B cell (primary cell): ENCODE data around the gene C10orf143. TPM values are rescaled to one million over a fixed set of nuclear protein-coding genes. Genes with fewer than 3 reads are reported as not detected.

Experiments
- ATAC-seq: fragments of 200-7000 bp; cut with Tn5 transposase; one replicate; pipeline ENCODE4 v1.10.0; 2021; ENCODE audit warnings: low read depth, mild to moderate bottlenecking, moderate number of reproducible peaks, moderate library complexity
- CTCF ChIA-PET: fragments of 350-600 bp; sonication (Branson Sonifier 250); formaldehyde crosslinking; loops from one replicate; lab custom pipeline; 2021; ENCODE audit warnings: antibody characterized with exemption, inconsistent platforms; lab: Charles Lee
- POLR2A ChIA-PET: fragments of 350-600 bp; sonication (Branson Sonifier 250); formaldehyde crosslinking; loops from one replicate; lab custom pipeline; 2021; ENCODE audit warnings: antibody characterized with exemption; lab: Charles Lee
- DNase-seq: peaks from one replicate; pipeline ENCODE4 v3.0.0; 2013
- H2AFZ ChIP-seq: 2 replicates; pipeline ENCODE4 v1.6.1; 2012; ENCODE audit warnings: mild to moderate bottlenecking, low read depth, low read length; ENCODE audit not compliant: insufficient read depth, poor library complexity, severe bottlenecking
- H3K27ac ChIP-seq, 2 donors: 1 replicate in 1 of 2; 2 replicates in 1 of 2; pipeline ENCODE4 v1.5.1; 2012 to 2013; ENCODE audit warnings: low read length in 2 of 2, mild to moderate bottlenecking in 2 of 2, moderate library complexity in 1 of 2
- H3K27me3 ChIP-seq, 4 experiments: fragments of 200-600 bp in 1 of 4; sonication (generic) in 1 of 4; replicated peaks in 1 of 4; 1 replicate in 2 of 4; 2 replicates in 2 of 4; pipeline versions ENCODE4 v1.6.1 to v1.7.0; 2013 to 2016; ENCODE audit warnings: low read length in 3 of 4, mild to moderate bottlenecking in 2 of 4, mixed read lengths in 1 of 4, moderate library complexity in 1 of 4; ENCODE audit not compliant: insufficient read depth in 4 of 4, control insufficient read depth in 3 of 4; ENCODE audit errors: control extremely low read depth in 1 of 4
- H3K36me3 ChIP-seq, 2 experiments: replicated peaks in 1 of 2; 1 replicate in 1 of 2; 2 replicates in 1 of 2; pipeline versions ENCODE4 v1.6.1 to v1.7.1; 2013; ENCODE audit warnings: low read length in 1 of 2; ENCODE audit not compliant: insufficient read depth in 2 of 2, control insufficient read depth in 1 of 2; ENCODE audit errors: control extremely low read depth in 1 of 2, extremely low read depth in 1 of 2
- H3K4me1 ChIP-seq, 2 donors: fragments of 200-600 bp in 1 of 2; sonication (generic) in 1 of 2; 1 replicate in 1 of 2; 2 replicates in 1 of 2; pipeline versions ENCODE4 v1.5.1 to v1.6.1; 2013 to 2017; ENCODE audit warnings: low read length in 2 of 2; ENCODE audit not compliant: control insufficient read depth in 2 of 2, insufficient read depth in 2 of 2
- H3K4me2 ChIP-seq: replicated peaks from 2 replicates; pipeline ENCODE3; 2012; ENCODE audit warnings: mild to moderate bottlenecking, low read depth, low read length; ENCODE audit not compliant: poor library complexity, severe bottlenecking
- H3K4me3 ChIP-seq, 5 experiments: fragments of 200-600 bp in 1 of 5; sonication (generic) in 1 of 5; 1 replicate in 3 of 5; 2 replicates in 2 of 5; pipeline versions ENCODE4 v1.5.1 to v1.7.0; 2011 to 2016; ENCODE audit warnings: low read length in 4 of 5, mild to moderate bottlenecking in 4 of 5, low read depth in 2 of 5, control low read depth in 1 of 5, moderate library complexity in 1 of 5; ENCODE audit not compliant: insufficient read depth in 1 of 5; ENCODE audit errors: control extremely low read depth in 1 of 5, extremely low read depth in 1 of 5
- H3K79me2 ChIP-seq: fragments of 200-600 bp; sonication (generic); one replicate; pipeline ENCODE4 v1.6.0; 2016; ENCODE audit warnings: low read length; ENCODE audit not compliant: control insufficient read depth, insufficient read depth
- H3K9ac ChIP-seq: fragments of 200-600 bp; sonication (generic); 2 replicates; pipeline ENCODE4 v1.6.1; 2017; ENCODE audit warnings: mild to moderate bottlenecking, low read length, moderate library complexity
- H3K9me3 ChIP-seq, 3 donors: one replicate each; pipeline versions ENCODE4 v1.6.1 to v1.7.1; 2013; ENCODE audit warnings: low read length in 2 of 3; ENCODE audit not compliant: control insufficient read depth in 2 of 3, insufficient read depth in 1 of 3; ENCODE audit errors: control extremely low read depth in 1 of 3
- H4K20me1 ChIP-seq: 2 replicates; pipeline ENCODE4 v1.6.0; 2012; ENCODE audit warnings: mild to moderate bottlenecking, low read length; ENCODE audit not compliant: insufficient read depth, control insufficient read depth, poor library complexity, severe bottlenecking
- H3K27ac Mint-ChIP-seq: one replicate; pipeline ENCODE4 v1.8.0; 2021; ENCODE audit warnings: mixed read lengths
- H3K27me3 Mint-ChIP-seq: one replicate; pipeline ENCODE4 v1.8.0; 2021; ENCODE audit warnings: mixed read lengths
- H3K4me1 Mint-ChIP-seq: one replicate; pipeline ENCODE4 v1.8.0; 2021; ENCODE audit warnings: mixed read lengths
- H3K4me3 Mint-ChIP-seq: one replicate; pipeline ENCODE4 v1.8.0; 2021; ENCODE audit warnings: mixed read lengths
- H3K9me3 Mint-ChIP-seq: one replicate; pipeline ENCODE4 v1.8.0; 2022; ENCODE audit warnings: mixed read lengths; ENCODE audit not compliant: insufficient read depth
- EZH2 ChIP-seq: IDR thresholded peaks from 2 replicates; pipeline ENCODE4 v1.6.1; 2012; ENCODE audit warnings: borderline replicate concordance, low read depth, mild to moderate bottlenecking, moderate library complexity, low read length; ENCODE audit not compliant: insufficient read depth, poor library complexity, severe bottlenecking
- WGBS: methylation state at CpG from one replicate; pipeline ENCODE4 v1.1.5; 2013; ENCODE audit warnings: missing lambda C conversion rate; ENCODE audit not compliant: insufficient coverage; 5-methylcytosine and 5-hydroxymethylcytosine counted together
- intact Hi-C: fragments of 100-400 bp; cut with micrococcal nuclease; formaldehyde crosslinking; loops from one replicate; pipeline ENCODE4 v1.10.0; 2022
- polyA plus RNA-seq: library from polyadenylated mRNA; depleted of rRNA; stranded (reverse); fragments of >200 nt; gene quantifications from 2 replicates; pipeline ENCODE4 v1.2.3, GENCODE V29; 2012
- total RNA-seq, 2 donors: library from RNA; stranded (reverse); fragments of 120-200 nt in 1 of 2; gene quantifications; 1 replicate in 1 of 2; 2 replicates in 1 of 2; pipeline versions ENCODE4 v1.2.3 to v1.2.4, GENCODE V29; 2013 to 2022
- TF ChIP-seq, protein P1 (sequence below): fragments of 200-600 bp; IDR thresholded peaks from one replicate; pipeline ENCODE4 v1.8.0; 2022; ENCODE audit warnings: antibody characterized with exemption, mild to moderate bottlenecking

Gene C10orf143
- total and polyA plus RNA-seq, 2 donors (not counting 1 experiment from before 2014, with no cell fraction given), result 9.1 to 12.8 TPM

- Mint-ChIP-seq H3K4me1 (no peaks in the 10 kb centered on the region), H3K9me3 (peaks cover 3% of the 10 kb centered on the region), H3K27ac (no peak overlapping the region), H3K4me3 (no peak overlapping the region), H3K27me3 (peaks cover 6% of the 10 kb centered on the region)
- Histone ChIP-seq H3K9ac (no peak overlapping the region), H3K27me3 (peaks cover 0 to 1% (median 0%) of the 10 kb centered on the region in 4 experiments), H3K27ac (no peak overlapping the region), H3K9me3 (peaks cover 0 to 19% (median 0%) of the 10 kb centered on the region in 3 donors), H3K4me3 (no peak overlapping the region), H3K79me2 (no peaks in the 10 kb centered on the region), H3K4me2 (no peak overlapping the region), H3K36me3 (no peaks in the 10 kb centered on the region), H3K4me1 (no peaks in the 10 kb centered on the region), H2AFZ (no peak overlapping the region), H4K20me1 (no peaks in the 10 kb centered on the region)
- DNase-seq (no peak), ATAC-seq (no peak)
- ChIA-PET POLR2A (no interaction called here), CTCF (no interaction called here)
- intact Hi-C loops, result no loop called here
- TF ChIP-seq, protein P1, sequence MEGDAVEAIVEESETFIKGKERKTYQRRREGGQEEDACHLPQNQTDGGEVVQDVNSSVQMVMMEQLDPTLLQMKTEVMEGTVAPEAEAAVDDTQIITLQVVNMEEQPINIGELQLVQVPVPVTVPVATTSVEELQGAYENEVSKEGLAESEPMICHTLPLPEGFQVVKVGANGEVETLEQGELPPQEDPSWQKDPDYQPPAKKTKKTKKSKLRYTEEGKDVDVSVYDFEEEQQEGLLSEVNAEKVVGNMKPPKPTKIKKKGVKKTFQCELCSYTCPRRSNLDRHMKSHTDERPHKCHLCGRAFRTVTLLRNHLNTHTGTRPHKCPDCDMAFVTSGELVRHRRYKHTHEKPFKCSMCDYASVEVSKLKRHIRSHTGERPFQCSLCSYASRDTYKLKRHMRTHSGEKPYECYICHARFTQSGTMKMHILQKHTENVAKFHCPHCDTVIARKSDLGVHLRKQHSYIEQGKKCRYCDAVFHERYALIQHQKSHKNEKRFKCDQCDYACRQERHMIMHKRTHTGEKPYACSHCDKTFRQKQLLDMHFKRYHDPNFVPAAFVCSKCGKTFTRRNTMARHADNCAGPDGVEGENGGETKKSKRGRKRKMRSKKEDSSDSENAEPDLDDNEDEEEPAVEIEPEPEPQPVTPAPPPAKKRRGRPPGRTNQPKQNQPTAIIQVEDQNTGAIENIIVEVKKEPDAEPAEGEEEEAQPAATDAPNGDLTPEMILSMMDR, result no peak
- no peak for TF ChIP-seq EZH2
- WGBS, result 94% methylated on average over 12 of the region's 12 CpGs
Measured at GRCh38 chr10:130049987-130050386, 60.6 kb downstream of the C10orf143 start.

DNA sequence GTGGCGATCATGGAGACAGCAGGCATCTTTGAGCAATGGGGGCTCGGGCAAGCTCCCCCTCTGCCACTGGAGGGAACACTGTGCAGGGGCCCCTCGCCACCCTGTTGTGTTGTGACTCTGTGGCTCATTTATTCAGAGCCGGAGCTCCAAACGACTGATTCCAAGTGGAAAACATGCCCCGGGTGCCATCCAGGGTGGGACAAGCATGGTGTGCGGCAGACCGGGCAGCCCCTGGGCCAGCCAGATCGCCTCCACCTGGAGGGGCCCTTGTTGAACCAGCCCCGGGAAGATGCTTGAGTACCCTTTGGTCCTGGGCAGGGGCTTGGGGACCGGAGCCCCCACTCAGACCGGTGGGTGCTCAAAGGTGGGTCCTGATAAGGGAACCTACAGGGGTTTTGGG is 61.4 kb downstream of the C10orf143 start:
- no peaks in the 10 kb centered on the region for H3K79me2 ChIP-seq
- DNase-seq (no peak), ATAC-seq (no peak)
- intact Hi-C loops, result no loop called here
- no peaks in the 10 kb centered on the region for H3K36me3 ChIP-seq
- ChIA-PET CTCF (no interaction called here), POLR2A (no interaction called here)
- peaks cover 0 to 4% (median 0%) of the 10 kb centered on the region in 4 experiments for H3K27me3 ChIP-seq
- Mint-ChIP-seq H3K27me3 (peaks cover 9% of the 10 kb centered on the region), H3K4me1 (no peaks in the 10 kb centered on the region), H3K4me3 (no peak overlapping the region), H3K27ac (no peak overlapping the region), H3K9me3 (peaks cover 3% of the 10 kb centered on the region)
- no peak overlapping the region for H3K4me3 ChIP-seq
- H3K9me3 ChIP-seq, result peaks cover 0 to 19% (median 0%) of the 10 kb centered on the region in 3 donors
- H4K20me1 ChIP-seq, result no peaks in the 10 kb centered on the region
- no peak overlapping the region for H3K27ac ChIP-seq
- H3K4me2 ChIP-seq, result no peak overlapping the region
- no peak overlapping the region for H2AFZ ChIP-seq
- H3K9ac ChIP-seq, result no peak overlapping the region
- WGBS, result 90% methylated on average over 12 of the region's 12 CpGs
- no peak for TF ChIP-seq EZH2
- TF ChIP-seq, protein P1, result no peak
- H3K4me1 ChIP-seq, result no peaks in the 10 kb centered on the region
